Melanocyte of skin (primary cell): Measurements from ENCODE around the gene FGF21. TPM values are rescaled to one million over a fixed set of nuclear protein-coding genes. Genes with fewer than 3 reads are reported as not detected.

ENCODE experiments used
- small RNA-seq, 2 donors: library from RNA; depleted of rRNA; stranded (forward); fragments of <200 nt; gene quantifications; one replicate each; pipeline ENCODE3, GENCODE V24; 2012
- total RNA-seq, 2 donors: library from RNA; depleted of rRNA; stranded (reverse); fragments of >200 nt; gene quantifications; 2 replicates each; pipeline ENCODE4 v1.2.3, GENCODE V29; 2012

FGF21 gene
- total RNA-seq, result not detected

GRCh38 chr19:48755084-48755641 lies at the start of gene FGF21:
Gene FGF21 (plus strand): TSS chr19:48755524. CDS start chr19:48756237, 713 bp downstream.

GRCh38 chr19:48719263-48720171 lies 35.8 kb upstream of the FGF21 start, which contains the start of gene MAMSTR:
Gene MAMSTR (minus strand): TSS chr19:48719725. CDS start chr19:48719031, 694 bp downstream.

GRCh38 chr19:48740164-48740972 lies 15.0 kb upstream of the FGF21 start, which contains the start of gene RASIP1:
Gene RASIP1 (minus strand): TSS chr19:48740610. CDS start chr19:48740282, 328 bp downstream.

GRCh38 chr19:48746738-48747575 lies 8.4 kb upstream of the FGF21 start, which contains the start of gene IZUMO1:
Gene IZUMO1 (minus strand): TSS chr19:48746909. CDS start chr19:48745859, 1,050 bp downstream.

GRCh38 chr19:48752496-48753365 lies 2.6 kb upstream of the FGF21 start, which contains the start of gene FUT1:
Gene FUT1 (minus strand): TSS chr19:48752641. CDS start chr19:48751281, 1,360 bp downstream.

Small RNA genes within 50 kb of the gene (small RNA-seq; reads per million reads assigned to genes)
- 0 reads per million in 2 donors for gene RNU6-317P

Other genes with a start within 250 kb of the FGF21 start
- under 1 TPM in 1 of 2 donors, not detected in 1; under 0.01 TPM for gene LMTK3, start 243.7 kb upstream of the FGF21 start, total RNA-seq
- gene SULT2B1, start 203.4 kb upstream of the FGF21 start, total RNA-seq, result under 1 TPM in 1 of 2 donors, not detected in 1; 0.33 TPM
- not detected for gene SPACA4, start 148.8 kb upstream of the FGF21 start, total RNA-seq
- gene FAM83E, start 140.4 kb upstream of the FGF21 start, total RNA-seq, result under 1 TPM in 1 of 2 donors, not detected in 1; under 0.01 TPM
- gene RPL18, start 136.3 kb upstream of the FGF21 start, total RNA-seq, result 1,000 to 10,000 TPM in 1 of 2 donors, 100 to 1,000 TPM in 1; 840 to 1,494 TPM
- gene SPHK2, start 136.0 kb upstream of the FGF21 start, total RNA-seq, result 10 to 100 TPM; 12.7 to 15.1 TPM
- gene DBP, start 118.1 kb upstream of the FGF21 start, total RNA-seq, result 10 to 100 TPM in 1 of 2 donors, 1 to 10 TPM in 1; 9.3 to 13.1 TPM
- 1 to 10 TPM in 1 of 2 donors, under 1 TPM in 1; 0.67 to 1.4 TPM for gene CA11, start 109.3 kb upstream of the FGF21 start, total RNA-seq
- under 1 TPM; under 0.01 to 0.69 TPM for gene NTN5, start 82.5 kb upstream of the FGF21 start, total RNA-seq
- gene FUT2, start 59.6 kb upstream of the FGF21 start, total RNA-seq, result under 1 TPM in 1 of 2 donors, not detected in 1; under 0.01 TPM
- gene MAMSTR, start 35.8 kb upstream of the FGF21 start, total RNA-seq, result 1 to 10 TPM in 1 of 2 donors, under 1 TPM in 1; 0.33 to 1.0 TPM
- gene RASIP1, start 14.9 kb upstream of the FGF21 start, total RNA-seq, result 10 to 100 TPM in 1 of 2 donors, 1 to 10 TPM in 1; 3.0 to 26.8 TPM
- under 1 TPM; 0.33 to 0.34 TPM for gene IZUMO1, start 8.6 kb upstream of the FGF21 start, total RNA-seq
- 1 to 10 TPM in 1 of 2 donors, under 1 TPM in 1; 0.34 to 1.7 TPM for gene FUT1, start 2.9 kb upstream of the FGF21 start, total RNA-seq
- gene BCAT2, start 55.5 kb downstream of the FGF21 start, total RNA-seq, result 10 to 100 TPM; 11.7 to 29.0 TPM
- gene HSD17B14, start 81.0 kb downstream of the FGF21 start, total RNA-seq, result 1 to 10 TPM; 4.1 to 4.7 TPM
- gene PLEKHA4, start 113.1 kb downstream of the FGF21 start, total RNA-seq, result 10 to 100 TPM; 26.6 to 34.1 TPM
- 10 to 100 TPM; 30.6 to 45.0 TPM for gene PPP1R15A, start 116.9 kb downstream of the FGF21 start, total RNA-seq
- under 1 TPM in 1 of 2 donors, not detected in 1; 0.34 TPM for gene TULP2, start 143.2 kb downstream of the FGF21 start, total RNA-seq
- 100 to 1,000 TPM; 174 to 185 TPM for gene NUCB1, start 144.8 kb downstream of the FGF21 start, total RNA-seq
- 1 to 10 TPM in 1 of 2 donors, under 1 TPM in 1; 0.33 to 1.0 TPM for gene DHDH, start 178.2 kb downstream of the FGF21 start, total RNA-seq
- 10 to 100 TPM; 53.3 to 59.9 TPM for gene BAX, start 199.4 kb downstream of the FGF21 start, total RNA-seq
- 1,000 to 10,000 TPM; 2,131 to 3,816 TPM for gene FTL, start 209.8 kb downstream of the FGF21 start, total RNA-seq
- 10 to 100 TPM; 56.4 to 70.3 TPM for gene GYS1, start 237.8 kb downstream of the FGF21 start, total RNA-seq
- gene RUVBL2, start 238.4 kb downstream of the FGF21 start, total RNA-seq, result 100 to 1,000 TPM; 182 to 358 TPM